Medulla oblongata (tissue), 1 donor: ENCODE measurements around the gene TECPR1.

ENCODE experiments used
- DNase-seq: peaks from one replicate; pipeline ENCODE4 v3.0.0-alpha.2; 2015; ENCODE audit errors: extremely low spot score

Gene TECPR1

GRCh38 chr7:98165827-98166667 is 86.0 kb downstream of the TECPR1 start:
- peak; percentile 49 for DNase-seq
